HL-60 (cell line): Measurements from ENCODE around the gene SLBP.
A peak's percentile ranks its signal among the peaks of the same experiment; 100 is the strongest.
"Not testable (repeated sequence)": the region's sequence is repeated elsewhere in the genome, so short reads cannot be mapped to it uniquely, and the experiment has no call there.

Experiments
- POLR2AphosphoS5 ChIP-seq: IDR thresholded peaks from 2 replicates; pipeline ENCODE4 v1.6.1; 2012; ENCODE audit warnings: low read depth
- TF ChIP-seq, protein P1 (sequence below): IDR thresholded peaks from one replicate; pipeline ENCODE4 v1.5.1; 2011; ENCODE audit warnings: low read length, control low read depth, inconsistent platforms; ENCODE audit not compliant: insufficient read depth

DNA sequence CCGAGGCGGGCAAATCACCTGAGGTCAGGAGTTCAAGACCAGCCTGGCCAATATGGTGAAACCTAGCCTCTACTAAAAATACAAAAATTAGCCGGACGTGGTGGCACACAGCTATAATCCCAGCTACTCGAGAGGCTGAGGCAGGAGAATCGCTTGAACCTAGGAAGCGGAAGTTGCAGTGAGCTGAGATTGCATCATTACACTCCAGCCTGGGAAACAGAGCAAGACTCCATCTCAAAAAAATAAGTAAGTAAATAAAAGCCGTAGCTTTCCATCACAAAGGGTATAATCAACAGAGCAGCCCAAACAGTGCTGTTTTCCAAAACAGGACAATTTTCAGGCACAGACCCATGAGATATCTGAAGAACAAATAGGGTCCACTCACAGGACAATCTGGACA is 10.4 kb downstream of the SLBP start:
- TF ChIP-seq, protein P1, sequence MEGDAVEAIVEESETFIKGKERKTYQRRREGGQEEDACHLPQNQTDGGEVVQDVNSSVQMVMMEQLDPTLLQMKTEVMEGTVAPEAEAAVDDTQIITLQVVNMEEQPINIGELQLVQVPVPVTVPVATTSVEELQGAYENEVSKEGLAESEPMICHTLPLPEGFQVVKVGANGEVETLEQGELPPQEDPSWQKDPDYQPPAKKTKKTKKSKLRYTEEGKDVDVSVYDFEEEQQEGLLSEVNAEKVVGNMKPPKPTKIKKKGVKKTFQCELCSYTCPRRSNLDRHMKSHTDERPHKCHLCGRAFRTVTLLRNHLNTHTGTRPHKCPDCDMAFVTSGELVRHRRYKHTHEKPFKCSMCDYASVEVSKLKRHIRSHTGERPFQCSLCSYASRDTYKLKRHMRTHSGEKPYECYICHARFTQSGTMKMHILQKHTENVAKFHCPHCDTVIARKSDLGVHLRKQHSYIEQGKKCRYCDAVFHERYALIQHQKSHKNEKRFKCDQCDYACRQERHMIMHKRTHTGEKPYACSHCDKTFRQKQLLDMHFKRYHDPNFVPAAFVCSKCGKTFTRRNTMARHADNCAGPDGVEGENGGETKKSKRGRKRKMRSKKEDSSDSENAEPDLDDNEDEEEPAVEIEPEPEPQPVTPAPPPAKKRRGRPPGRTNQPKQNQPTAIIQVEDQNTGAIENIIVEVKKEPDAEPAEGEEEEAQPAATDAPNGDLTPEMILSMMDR, result not testable (repeated sequence)
- TF ChIP-seq POLR2AphosphoS5, result 0 out of 2 replicates have a peak, but pooled peaks have one; percentile 21
